DOHH2 (cell line): ENCODE results near the gene RNF34.

Source experiments
- H3F3A ChIP-seq: fragments of 200-600 bp; sonication (generic), shearing (Covaris generic); 2 replicates; pipeline ENCODE4 v1.6.0; 2016; ENCODE audit warnings: antibody characterized with exemption, mild to moderate bottlenecking; ENCODE audit not compliant: control insufficient read depth, insufficient read depth
- H3K27ac ChIP-seq: fragments of 200-600 bp; sonication (generic); 2 replicates; pipeline ENCODE4 v1.5.1; 2014; ENCODE audit warnings: low read depth, mild to moderate bottlenecking, low read length, moderate library complexity
- H3K27me3 ChIP-seq: fragments of 200-600 bp; sonication (generic); 2 replicates; pipeline ENCODE4 v1.6.1; 2014; ENCODE audit warnings: mild to moderate bottlenecking, low read length, mixed read lengths; ENCODE audit not compliant: control insufficient read depth
- H3K36me3 ChIP-seq: fragments of 200-600 bp; sonication (generic); 2 replicates; pipeline ENCODE4 v1.6.1; 2014; ENCODE audit warnings: mild to moderate bottlenecking, low read length, moderate library complexity, mixed read lengths; ENCODE audit not compliant: control insufficient read depth
- H3K4me1 ChIP-seq: fragments of 200-600 bp; sonication (generic); 2 replicates; pipeline ENCODE4 v1.6.1; 2014; ENCODE audit warnings: mild to moderate bottlenecking, low read length, mixed read lengths; ENCODE audit not compliant: control insufficient read depth
- H3K4me2 ChIP-seq: fragments of 200-600 bp; sonication (generic); 2 replicates; pipeline ENCODE4 v1.6.0; 2014; ENCODE audit warnings: mild to moderate bottlenecking, low read length, moderate library complexity
- H3K4me3 ChIP-seq: fragments of 200-600 bp; sonication (generic); 2 replicates; pipeline ENCODE4 v1.5.1; 2014; ENCODE audit warnings: mild to moderate bottlenecking, low read length, mixed read lengths
- H3K79me2 ChIP-seq: fragments of 200-600 bp; sonication (generic); 2 replicates; pipeline ENCODE4 v1.6.1; 2014; ENCODE audit warnings: mild to moderate bottlenecking, low read length, mixed read lengths; ENCODE audit not compliant: control insufficient read depth
- H3K9me2 ChIP-seq: fragments of 200-600 bp; sonication (generic); replicated peaks from 2 replicates; pipeline ENCODE4 v1.6.1; 2014; ENCODE audit warnings: mild to moderate bottlenecking, low read length, mixed read lengths; ENCODE audit not compliant: control insufficient read depth
- H3K9me3 ChIP-seq: fragments of 200-600 bp; sonication (generic); 2 replicates; pipeline ENCODE4 v1.6.1; 2014; ENCODE audit warnings: antibody characterized with exemption, low read length, mixed read lengths; ENCODE audit not compliant: control insufficient read depth, insufficient read depth
- H4K20me1 ChIP-seq: fragments of 200-600 bp; sonication (generic); 2 replicates; pipeline ENCODE4 v1.6.0; 2014; ENCODE audit warnings: low read depth, mild to moderate bottlenecking, antibody characterized with exemption, low read length, moderate library complexity; ENCODE audit not compliant: control insufficient read depth, insufficient read depth
- EZH2phosphoT487 ChIP-seq: fragments of 200-600 bp; sonication (generic); IDR thresholded peaks from 2 replicates; pipeline ENCODE4 v1.6.1; 2017; ENCODE audit warnings: borderline replicate concordance, mild to moderate bottlenecking, antibody characterized with exemption, low read length, moderate library complexity, mixed read lengths
- TF ChIP-seq, protein P1 (sequence below): fragments of 200-600 bp; sonication (generic); IDR thresholded peaks from one replicate; pipeline ENCODE4 v1.5.1; 2014; ENCODE audit warnings: antibody characterized with exemption, mild to moderate bottlenecking, low read depth, low read length; ENCODE audit not compliant: poor library complexity, severe bottlenecking

The RNF34 gene

GRCh38 chr12:121430833-121431415, 31.0 kb downstream of the RNF34 start:
- Histone ChIP-seq H4K20me1 (no peaks in the 10 kb centered on the region), H3F3A (peaks cover 24% of the 10 kb centered on the region), H3K36me3 (peaks cover 91% of the 10 kb centered on the region), H3K4me2 (no peak overlapping the region), H3K4me1 (peaks cover 30% of the 10 kb centered on the region), H3K4me3 (no peak overlapping the region), H3K27ac (no peak overlapping the region), H3K79me2 (peaks cover 31% of the 10 kb centered on the region), H3K9me2 (no peaks in the 10 kb centered on the region), H3K27me3 (no peaks in the 10 kb centered on the region), H3K9me3 (no peaks in the 10 kb centered on the region)
- no peak for TF ChIP-seq EZH2phosphoT487
- TF ChIP-seq, protein P1, sequence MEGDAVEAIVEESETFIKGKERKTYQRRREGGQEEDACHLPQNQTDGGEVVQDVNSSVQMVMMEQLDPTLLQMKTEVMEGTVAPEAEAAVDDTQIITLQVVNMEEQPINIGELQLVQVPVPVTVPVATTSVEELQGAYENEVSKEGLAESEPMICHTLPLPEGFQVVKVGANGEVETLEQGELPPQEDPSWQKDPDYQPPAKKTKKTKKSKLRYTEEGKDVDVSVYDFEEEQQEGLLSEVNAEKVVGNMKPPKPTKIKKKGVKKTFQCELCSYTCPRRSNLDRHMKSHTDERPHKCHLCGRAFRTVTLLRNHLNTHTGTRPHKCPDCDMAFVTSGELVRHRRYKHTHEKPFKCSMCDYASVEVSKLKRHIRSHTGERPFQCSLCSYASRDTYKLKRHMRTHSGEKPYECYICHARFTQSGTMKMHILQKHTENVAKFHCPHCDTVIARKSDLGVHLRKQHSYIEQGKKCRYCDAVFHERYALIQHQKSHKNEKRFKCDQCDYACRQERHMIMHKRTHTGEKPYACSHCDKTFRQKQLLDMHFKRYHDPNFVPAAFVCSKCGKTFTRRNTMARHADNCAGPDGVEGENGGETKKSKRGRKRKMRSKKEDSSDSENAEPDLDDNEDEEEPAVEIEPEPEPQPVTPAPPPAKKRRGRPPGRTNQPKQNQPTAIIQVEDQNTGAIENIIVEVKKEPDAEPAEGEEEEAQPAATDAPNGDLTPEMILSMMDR: no peak

DNA sequence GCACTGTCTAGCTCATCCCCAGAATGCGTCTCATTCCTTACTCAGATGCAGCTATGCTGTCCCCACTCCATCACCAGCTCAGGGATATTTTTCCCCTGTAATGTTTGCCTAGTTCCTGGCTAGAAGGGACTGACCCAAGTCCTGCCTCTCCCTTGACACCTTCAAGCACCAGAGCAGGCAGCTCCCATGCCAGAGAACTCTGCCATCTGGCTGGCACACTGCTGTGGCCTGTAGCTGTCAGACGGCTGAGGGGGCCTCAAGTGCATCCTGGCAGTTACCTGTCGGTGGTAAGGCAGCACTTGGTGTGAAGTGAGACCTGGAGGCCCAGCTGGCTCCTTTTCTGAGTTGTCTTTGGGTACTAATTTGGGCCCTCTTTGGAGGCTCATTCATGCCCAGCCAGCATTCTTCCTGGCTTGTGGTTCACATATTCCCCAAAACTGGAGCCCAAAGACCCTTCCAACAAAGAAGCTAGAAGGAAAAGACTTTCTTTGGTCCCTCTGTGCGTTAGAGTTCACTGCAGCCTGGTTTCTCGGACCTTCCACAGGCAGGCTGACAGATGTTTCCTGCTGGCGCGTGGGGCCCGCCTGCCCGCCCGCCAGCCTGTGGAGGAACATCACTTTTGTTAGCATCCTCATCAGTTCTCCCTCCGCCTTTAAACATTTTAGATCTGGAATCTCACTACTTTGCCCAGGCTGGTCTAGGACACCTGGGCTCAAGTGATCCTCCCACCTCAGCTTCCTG, 33.0 kb downstream of the RNF34 start:
- peaks cover 91% of the 10 kb centered on the region for H3K36me3 ChIP-seq
- H3K9me3 ChIP-seq: no peaks in the 10 kb centered on the region
- peaks cover 21% of the 10 kb centered on the region for H3K79me2 ChIP-seq
- H3K27ac ChIP-seq: peak overlapping the region; percentile 6; the same call in 1 of the 2 replicates
- H4K20me1 ChIP-seq: no peaks in the 10 kb centered on the region
- H3K9me2 ChIP-seq: no peaks in the 10 kb centered on the region
- H3K4me3 ChIP-seq: no peak overlapping the region
- TF ChIP-seq, protein P1: no peak
- TF ChIP-seq EZH2phosphoT487: no peak
- H3K4me2 ChIP-seq: no peak overlapping the region
- H3K27me3 ChIP-seq: no peaks in the 10 kb centered on the region
- peaks cover 11% of the 10 kb centered on the region for H3K4me1 ChIP-seq
- peaks cover 11% of the 10 kb centered on the region for H3F3A ChIP-seq

GRCh38 chr12:121436706-121437105, 36.8 kb downstream of the RNF34 start:
- Histone ChIP-seq H4K20me1 (no peaks in the 10 kb centered on the region), H3K27ac (no peak overlapping the region), H3K9me2 (no peaks in the 10 kb centered on the region), H3K4me3 (no peak overlapping the region), H3K9me3 (no peaks in the 10 kb centered on the region; the same call in 1 of the 2 replicates), H3K36me3 (peaks cover 92% of the 10 kb centered on the region), H3K4me2 (no peak overlapping the region), H3K4me1 (peaks cover 10% of the 10 kb centered on the region), H3K79me2 (peaks cover 14% of the 10 kb centered on the region), H3F3A (no peaks in the 10 kb centered on the region; the same call in 1 of the 2 replicates), H3K27me3 (no peaks in the 10 kb centered on the region)
- TF ChIP-seq EZH2phosphoT487: no peak
- TF ChIP-seq, protein P1: no peak
